Suprapubic skin (tissue), 4 donors: ENCODE results near the gene CCNYL1. TPM values are rescaled to one million over a fixed set of nuclear protein-coding genes. Genes with fewer than 3 reads are reported as not detected.

ENCODE experiments used
- DNase-seq, 2 donors: peaks; one replicate each; pipeline ENCODE4 v3.0.0-alpha.2; 2019; ENCODE audit warnings: low spot score in 2 of 2
- H3K27ac ChIP-seq: fragments of 200-600 bp; sonication (generic); one replicate; pipeline ENCODE4 v1.5.1; 2019
- H3K27me3 ChIP-seq: fragments of 200-600 bp; sonication (generic); one replicate; pipeline ENCODE4 v1.5.1; 2019
- H3K36me3 ChIP-seq: fragments of 200-600 bp; sonication (generic); one replicate; pipeline ENCODE4 v1.5.1; 2019
- H3K4me1 ChIP-seq: fragments of 200-600 bp; sonication (generic); one replicate; pipeline ENCODE4 v1.5.1; 2019
- H3K4me3 ChIP-seq: fragments of 200-600 bp; sonication (generic); one replicate; pipeline ENCODE4 v1.5.1; 2019; ENCODE audit warnings: mild to moderate bottlenecking
- H3K9me3 ChIP-seq: fragments of 200-600 bp; sonication (generic); one replicate; pipeline ENCODE4 v1.5.1; 2019
- EP300 ChIP-seq: sonication (generic); formaldehyde crosslinking; IDR thresholded peaks from one replicate; pipeline ENCODE4 v1.6.1; 2017; ENCODE audit warnings: antibody characterized with exemption
- POLR2A ChIP-seq, 2 donors: fragments of 450-650 bp; IDR thresholded peaks; one replicate each; pipeline ENCODE4 v1.6.1; 2017; ENCODE audit warnings: antibody characterized with exemption in 2 of 2, mild to moderate bottlenecking in 2 of 2, moderate library complexity in 2 of 2
- POLR2AphosphoS5 ChIP-seq, 3 donors: sonication (generic); formaldehyde crosslinking; IDR thresholded peaks; one replicate each; pipeline ENCODE4 v1.6.1; 2017; ENCODE audit warnings: antibody characterized with exemption in 3 of 3
- WGBS: methylation state at CpG from one replicate; pipeline ENCODE4 v1.1.5; 2018; 5-methylcytosine and 5-hydroxymethylcytosine counted together
- total RNA-seq, 4 donors: library from RNA; depleted of rRNA; stranded (reverse); fragments of >200 nt; gene quantifications; one replicate each; pipeline ENCODE4 v1.1.0, GENCODE V29; 2016
- TF ChIP-seq, protein P1 (sequence below), 2 donors: fragments of 200-600 bp in 1 of 2; fragments of 450-650 bp in 1 of 2; sonication (generic) in 1 of 2; IDR thresholded peaks; one replicate each; pipeline ENCODE4 v1.5.1; 2016 to 2019; ENCODE audit warnings: antibody characterized with exemption in 2 of 2, mild to moderate bottlenecking in 1 of 2, moderate library complexity in 1 of 2

Gene CCNYL1
- total RNA-seq, 4 donors from 2014 or later, result 3.1 to 11.3 (median 5.4) TPM

- Histone ChIP-seq H3K36me3 (no peaks in the 10 kb centered on the region), H3K27ac (no peak overlapping the region), H3K9me3 (no peaks in the 10 kb centered on the region), H3K4me3 (no peak overlapping the region), H3K27me3 (no peaks in the 10 kb centered on the region), H3K4me1 (peaks cover 12% of the 10 kb centered on the region)
- DNase-seq, result no peak
- TF ChIP-seq EP300, result no peak
- TF ChIP-seq, protein P1, sequence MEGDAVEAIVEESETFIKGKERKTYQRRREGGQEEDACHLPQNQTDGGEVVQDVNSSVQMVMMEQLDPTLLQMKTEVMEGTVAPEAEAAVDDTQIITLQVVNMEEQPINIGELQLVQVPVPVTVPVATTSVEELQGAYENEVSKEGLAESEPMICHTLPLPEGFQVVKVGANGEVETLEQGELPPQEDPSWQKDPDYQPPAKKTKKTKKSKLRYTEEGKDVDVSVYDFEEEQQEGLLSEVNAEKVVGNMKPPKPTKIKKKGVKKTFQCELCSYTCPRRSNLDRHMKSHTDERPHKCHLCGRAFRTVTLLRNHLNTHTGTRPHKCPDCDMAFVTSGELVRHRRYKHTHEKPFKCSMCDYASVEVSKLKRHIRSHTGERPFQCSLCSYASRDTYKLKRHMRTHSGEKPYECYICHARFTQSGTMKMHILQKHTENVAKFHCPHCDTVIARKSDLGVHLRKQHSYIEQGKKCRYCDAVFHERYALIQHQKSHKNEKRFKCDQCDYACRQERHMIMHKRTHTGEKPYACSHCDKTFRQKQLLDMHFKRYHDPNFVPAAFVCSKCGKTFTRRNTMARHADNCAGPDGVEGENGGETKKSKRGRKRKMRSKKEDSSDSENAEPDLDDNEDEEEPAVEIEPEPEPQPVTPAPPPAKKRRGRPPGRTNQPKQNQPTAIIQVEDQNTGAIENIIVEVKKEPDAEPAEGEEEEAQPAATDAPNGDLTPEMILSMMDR (IDR thresholded peaks at IDR 0.05), result no peak
- TF ChIP-seq POLR2AphosphoS5 (IDR thresholded peaks at IDR 0.05), result no peak
- TF ChIP-seq POLR2A (IDR thresholded peaks at IDR 0.05), result no peak
- WGBS, result 82% methylated on average over 3 of the region's 3 CpGs
Observed at GRCh38 chr2:207787017-207787416, 75.6 kb downstream of the CCNYL1 start.

GRCh38 chr2:207787800-207788199 lies 76.4 kb downstream of the CCNYL1 start:
- no peak overlapping the region for H3K27ac ChIP-seq
- TF ChIP-seq POLR2AphosphoS5 (IDR thresholded peaks at IDR 0.05) (no peak), EP300 (no peak)
- TF ChIP-seq, protein P1 (IDR thresholded peaks at IDR 0.05), result no peak
- no peak for DNase-seq
- H3K9me3 ChIP-seq, result no peaks in the 10 kb centered on the region
- WGBS, result 47% methylated on average over 4 of the region's 4 CpGs
- H3K36me3 ChIP-seq, result no peaks in the 10 kb centered on the region
- peaks cover 18% of the 10 kb centered on the region for H3K4me1 ChIP-seq
- H3K27me3 ChIP-seq, result no peaks in the 10 kb centered on the region
- no peak overlapping the region for H3K4me3 ChIP-seq

- Histone ChIP-seq H3K27me3 (no peaks in the 10 kb centered on the region), H3K27ac (no peak overlapping the region), H3K4me3 (no peak overlapping the region), H3K9me3 (no peaks in the 10 kb centered on the region), H3K36me3 (no peaks in the 10 kb centered on the region), H3K4me1 (peaks cover 18% of the 10 kb centered on the region)
- TF ChIP-seq POLR2AphosphoS5 (IDR thresholded peaks at IDR 0.05) (no peak), EP300 (no peak), POLR2A (IDR thresholded peaks at IDR 0.05) (no peak)
- TF ChIP-seq, protein P1 (IDR thresholded peaks at IDR 0.05), result no peak
- 87% methylated on average over 1 of the region's 1 CpG for WGBS
- DNase-seq, result no peak
Observed at GRCh38 chr2:207790898-207791297, 79.5 kb downstream of the CCNYL1 start.

- peaks cover 18% of the 10 kb centered on the region for H3K4me1 ChIP-seq
- no peaks in the 10 kb centered on the region for H3K36me3 ChIP-seq
- no peak overlapping the region for H3K4me3 ChIP-seq
- no peak for DNase-seq
- WGBS, result 20% methylated on average over 6 of the region's 6 CpGs
- no peaks in the 10 kb centered on the region for H3K9me3 ChIP-seq
- H3K27me3 ChIP-seq, result no peaks in the 10 kb centered on the region
- no peak overlapping the region for H3K27ac ChIP-seq
- no peak for TF ChIP-seq EP300
- TF ChIP-seq POLR2A (IDR thresholded peaks at IDR 0.05), result no peak
- no peak for TF ChIP-seq POLR2AphosphoS5 (IDR thresholded peaks at IDR 0.05)
- TF ChIP-seq, protein P1 (IDR thresholded peaks at IDR 0.05), result no peak
Observed at GRCh38 chr2:207791579-207792243, 80.3 kb downstream of the CCNYL1 start.

DNA sequence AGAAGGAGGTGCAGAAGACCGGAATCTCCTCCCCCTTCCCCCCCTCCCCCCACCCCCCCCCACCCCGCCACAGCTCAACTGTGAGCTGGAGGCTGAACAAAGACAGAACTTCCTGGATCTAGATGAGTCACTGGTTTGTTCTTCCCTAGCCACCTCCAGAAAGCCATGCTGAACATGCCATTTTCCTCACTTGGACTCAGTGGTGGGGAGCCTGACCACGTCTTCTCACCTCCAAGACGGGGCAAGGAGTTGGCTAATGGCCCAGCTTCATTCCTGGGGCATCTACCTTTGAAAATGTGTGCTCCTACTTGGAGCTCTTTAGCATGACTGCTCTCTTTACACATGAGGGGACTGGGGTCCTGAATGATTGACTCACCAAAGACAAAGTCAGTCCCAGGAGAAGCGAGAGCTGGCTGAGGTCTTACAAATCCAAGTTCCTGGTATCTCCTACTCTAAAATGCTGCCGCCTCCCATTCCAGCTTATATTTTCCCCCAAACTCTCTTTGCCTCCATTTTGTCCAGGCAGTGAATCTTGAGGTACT lies 80.9 kb downstream of the CCNYL1 start:
- Histone ChIP-seq H3K27ac (no peak overlapping the region), H3K9me3 (no peaks in the 10 kb centered on the region), H3K4me3 (no peak overlapping the region), H3K27me3 (no peaks in the 10 kb centered on the region), H3K36me3 (no peaks in the 10 kb centered on the region), H3K4me1 (peaks cover 18% of the 10 kb centered on the region)
- TF ChIP-seq POLR2A (IDR thresholded peaks at IDR 0.05), result no peak
- TF ChIP-seq EP300, result no peak
- TF ChIP-seq POLR2AphosphoS5 (IDR thresholded peaks at IDR 0.05), result no peak
- TF ChIP-seq, protein P1 (IDR thresholded peaks at IDR 0.05), result no peak
- DNase-seq, result no peak
- 41% methylated on average over 5 of the region's 6 CpGs for WGBS
